Endothelial cell of umbilical vein (primary cell): ENCODE data around the gene PPP2CA. TPM values are rescaled to one million over a fixed set of nuclear protein-coding genes. Genes with fewer than 3 reads are reported as not detected.
A peak's percentile ranks its signal among the peaks of the same experiment; 100 is the strongest.

Experiments used
- BruUV-seq: library from RNA; stranded (reverse); fragments of 400-500 nt; replicated peaks from 2 replicates; lab custom pipeline; 2021; lab: Mats Ljungman, UMichigan
- CTCF ChIA-PET: fragments of 300-600, 350-600 bp; sonication (Branson Sonifier 250); formaldehyde crosslinking; loops from one replicate; lab custom pipeline; 2021; ENCODE audit warnings: antibody characterized with exemption, inconsistent platforms; lab: Charles Lee
- POLR2A ChIA-PET: fragments of 300-600, 350-600 bp; sonication (Branson Sonifier 250); formaldehyde crosslinking; loops from one replicate; lab custom pipeline; 2021; ENCODE audit warnings: antibody characterized with exemption, inconsistent platforms; lab: Charles Lee
- DNase-seq: peaks from one replicate; pipeline ENCODE4 v3.0.0-alpha.2; 2011; ENCODE audit warnings: low read depth, low spot score
- FAIRE-seq: peaks from 2 replicates; lab custom pipeline; 2011; peaks lifted over from hg19 to GRCh38; lab: Jason Lieb, UNC
- H2AFZ ChIP-seq: 2 replicates; pipeline ENCODE4 v1.6.0; 2012; ENCODE audit warnings: low read depth, low read length, control low read depth, inconsistent platforms
- H3K27ac ChIP-seq: 2 replicates; pipeline ENCODE4 v1.5.1; 2011; ENCODE audit warnings: low read depth, mild to moderate bottlenecking, control low read depth, low read length, moderate library complexity; ENCODE audit not compliant: insufficient read depth
- H3K27me3 ChIP-seq, 2 experiments: 2 replicates each; pipeline versions ENCODE4 v1.6.0 to v1.6.1; 2011; ENCODE audit warnings: low read length in 2 of 2, mixed read lengths in 1 of 2; ENCODE audit not compliant: control insufficient read depth in 2 of 2, insufficient read depth in 2 of 2
- H3K36me3 ChIP-seq, 2 experiments: 2 replicates in 1 of 2; 3 replicates in 1 of 2; pipeline ENCODE4 v1.5.1; 2011; ENCODE audit warnings: low read length in 2 of 2, mild to moderate bottlenecking in 1 of 2, moderate library complexity in 1 of 2; ENCODE audit not compliant: control insufficient read depth in 2 of 2, insufficient read depth in 2 of 2; ENCODE audit errors: extremely low read depth in 1 of 2
- H3K4me1 ChIP-seq: 3 replicates; pipeline ENCODE4 v1.5.1; 2011; ENCODE audit warnings: mild to moderate bottlenecking, low read length; ENCODE audit not compliant: control insufficient read depth, insufficient read depth; ENCODE audit errors: extremely low read depth
- H3K4me2 ChIP-seq: 2 replicates; pipeline ENCODE4 v1.6.1; 2011; ENCODE audit warnings: low read length, control low read depth, mixed read lengths; ENCODE audit not compliant: insufficient read depth
- H3K4me3 ChIP-seq, 3 experiments: fragments of 200-600 bp in 1 of 3; sonication (generic), shearing (Covaris generic) in 1 of 3; replicated peaks in 1 of 3; 2 replicates each; pipeline ENCODE4 v1.5.1; 2011 to 2016; ENCODE audit warnings: control low read depth in 3 of 3, low read length in 3 of 3, mild to moderate bottlenecking in 2 of 3, inconsistent platforms in 1 of 3, low read depth in 1 of 3, moderate library complexity in 1 of 3; ENCODE audit not compliant: insufficient read depth in 1 of 3
- H3K79me2 ChIP-seq: 2 replicates; pipeline ENCODE4 v1.6.0; 2012; ENCODE audit warnings: low read length, inconsistent platforms; ENCODE audit not compliant: control insufficient read depth, insufficient read depth
- H3K9ac ChIP-seq: replicated peaks from 2 replicates; pipeline ENCODE3; 2011; ENCODE audit warnings: low read length, control low read depth; ENCODE audit not compliant: insufficient read depth; ENCODE audit errors: extremely low read depth
- H3K9me1 ChIP-seq: replicated peaks from 3 replicates; pipeline ENCODE4 v1.6.0; 2011; ENCODE audit warnings: mild to moderate bottlenecking, low read length; ENCODE audit not compliant: control insufficient read depth, insufficient read depth; ENCODE audit errors: extremely low read depth
- H3K9me3 ChIP-seq: replicated peaks from 2 replicates; pipeline ENCODE4 v1.5.1; 2012; ENCODE audit warnings: low read length, inconsistent platforms; ENCODE audit not compliant: control insufficient read depth, insufficient read depth
- H4K20me1 ChIP-seq: replicated peaks from 2 replicates; pipeline ENCODE3; 2011; ENCODE audit warnings: mild to moderate bottlenecking, low read length; ENCODE audit not compliant: control insufficient read depth, insufficient read depth; ENCODE audit errors: extremely low read depth
- CTCF ChIP-seq, 2 donors: IDR thresholded peaks; 1 replicate in 1 of 2; 2 replicates in 1 of 2; pipeline ENCODE4 v1.5.1; 2011; ENCODE audit warnings: low read length in 2 of 2, mild to moderate bottlenecking in 2 of 2, moderate library complexity in 2 of 2, control low read depth in 1 of 2, inconsistent platforms in 1 of 2, low read depth in 1 of 2; ENCODE audit not compliant: insufficient read depth in 1 of 2; ENCODE audit errors: extremely low read depth in 1 of 2
- EZH2 ChIP-seq: IDR thresholded peaks from 2 replicates; pipeline ENCODE4 v1.6.1; 2012; ENCODE audit warnings: borderline replicate concordance, low read depth, mild to moderate bottlenecking, moderate library complexity, low read length, inconsistent platforms; ENCODE audit not compliant: severe bottlenecking
- FOS ChIP-seq: IDR thresholded peaks from 2 replicates; pipeline ENCODE4 v1.6.1; 2011; ENCODE audit warnings: mild to moderate bottlenecking, low read length, moderate library complexity, borderline replicate concordance; ENCODE audit not compliant: insufficient read depth
- GATA2 ChIP-seq: IDR thresholded peaks from 2 replicates; pipeline ENCODE4 v1.7.0; 2011; ENCODE audit warnings: low read depth, mild to moderate bottlenecking, moderate library complexity, mixed read lengths, low read length; ENCODE audit not compliant: insufficient read length, insufficient read depth
- JUN ChIP-seq: IDR thresholded peaks from 2 replicates; pipeline ENCODE4 v1.6.1; 2011; ENCODE audit warnings: borderline replicate concordance, low read depth; ENCODE audit not compliant: insufficient read length, insufficient read depth
- MAX ChIP-seq: IDR thresholded peaks from 2 replicates; pipeline ENCODE4 v1.6.1; 2011; ENCODE audit not compliant: insufficient read depth, insufficient read length
- MYC ChIP-seq: IDR thresholded peaks from one replicate; pipeline ENCODE4 v1.6.1; 2011; ENCODE audit warnings: mild to moderate bottlenecking, low read depth, low read length
- POLR2A ChIP-seq: IDR thresholded peaks from 2 replicates; pipeline ENCODE4 v1.6.1; 2012; ENCODE audit warnings: low read depth, mild to moderate bottlenecking, control low read depth, low read length
- POLR2AphosphoS5 ChIP-seq: IDR thresholded peaks from 2 replicates; pipeline ENCODE4 v1.6.1; 2012; ENCODE audit warnings: low read depth, mild to moderate bottlenecking, control low read depth, low read length, moderate library complexity; ENCODE audit not compliant: insufficient read depth
- dilution Hi-C: fragments of 300-500 bp; cut with MboI; formaldehyde crosslinking; loops from one replicate; pipeline ENCODE4 v1.15.0; 2019; ENCODE audit warnings: low sequenced_read_pairs; ENCODE audit not compliant: extremely low pct_ligation_motif_present
- intact Hi-C: fragments of 100-400 bp; cut with micrococcal nuclease; formaldehyde crosslinking; loops from one replicate; pipeline ENCODE4 v1.10.0; 2022
- polyA plus RNA-seq, 4 experiments: library from polyadenylated mRNA; depleted of rRNA in 3 of 4; stranded (reverse) in 3 of 4; unstranded in 1 of 4; fragments of >200 nt; gene quantifications; 2 replicates each; pipeline versions ENCODE4 v1.2.1 to v1.2.3, GENCODE V29; 2011 to 2012; ENCODE audit warnings: missing spikeins in 1 of 4
- total RNA-seq: library from RNA; stranded (reverse); gene quantifications from 2 replicates; pipeline ENCODE4 v1.2.3, GENCODE V29; 2021

Gene PPP2CA
- total and polyA plus RNA-seq, 2 donors (not counting 3 experiments of a cell fraction or from before 2014, with no cell fraction given): 107 to 183 TPM

- Histone ChIP-seq H3K9ac (no peak overlapping the region), H3K27me3 (no peaks in the 10 kb centered on the region), H3K4me1 (no peaks in the 10 kb centered on the region), H3K4me2 (no peak overlapping the region), H3K9me3 (no peaks in the 10 kb centered on the region), H2AFZ (no peak overlapping the region), H4K20me1 (no peaks in the 10 kb centered on the region), H3K36me3 (no peaks in the 10 kb centered on the region), H3K4me3 (no peak overlapping the region), H3K79me2 (no peaks in the 10 kb centered on the region), H3K9me1 (no peaks in the 10 kb centered on the region), H3K27ac (no peak overlapping the region)
- CTCF ChIA-PET: interaction anchor here (0.7 to 5.8 kb wide), 20 partner anchors 9 to 394 kb away, joined by 3 to 191 read pairs (median 5); partner anchors contain the start of gene PPP2CA
- peak; percentile 55 for DNase-seq
- peak; percentile 76 to 94 for TF ChIP-seq CTCF (IDR thresholded peaks at IDR 0.05; ENCODE audit: extremely low read depth in 1 of 2, insufficient read depth in 1 of 2, low read depth in 1 of 2, low read length in 2 of 2)
- no peak for TF ChIP-seq MYC
- dilution Hi-C loops (no loop called here), intact Hi-C loops (loop anchor here (1.0 kb wide), 1 partner anchor 105 kb away; no protein-coding TSS in a partner anchor)
- POLR2A ChIA-PET: interaction anchor here (1.8 kb wide), 1 partner anchor 42 kb away, joined by 4 read pairs; the partner anchor contains the start of gene PPP2CA
- peak; percentile 93 for FAIRE-seq
- no TSS peak for BruUV-seq
These were observed 41.4 kb downstream of the PPP2CA start for GRCh38 chr5:134184155-134185135.

- Histone ChIP-seq H3K4me3 (no peak overlapping the region), H3K79me2 (no peaks in the 10 kb centered on the region), H3K27me3 (no peaks in the 10 kb centered on the region), H3K9me1 (no peaks in the 10 kb centered on the region), H4K20me1 (no peaks in the 10 kb centered on the region), H3K9me3 (no peaks in the 10 kb centered on the region), H3K4me2 (no peak overlapping the region), H3K9ac (no peak overlapping the region), H3K27ac (no peak overlapping the region), H2AFZ (no peak overlapping the region), H3K4me1 (no peaks in the 10 kb centered on the region), H3K36me3 (no peaks in the 10 kb centered on the region)
- FAIRE-seq: no peak
- dilution Hi-C loops: no loop called here
- intact Hi-C loops: no loop called here
- BruUV-seq: no TSS peak
- ChIA-PET POLR2A (interaction anchor here (1.8 kb wide), 1 partner anchor 43 kb away, joined by 4 read pairs; the partner anchor contains the start of gene PPP2CA), CTCF (interaction anchor here (0.6 to 5.8 kb wide), 21 partner anchors 8 to 404 kb away, joined by 3 to 191 read pairs (median 5); partner anchors contain the start of gene PPP2CA)
- no peak for TF ChIP-seq POLR2A
- TF ChIP-seq JUN: no peak
- TF ChIP-seq MAX: no peak
- no peak for TF ChIP-seq FOS
- no peak for TF ChIP-seq MYC
- no peak for TF ChIP-seq POLR2AphosphoS5
- TF ChIP-seq EZH2: no peak
- TF ChIP-seq CTCF (IDR thresholded peaks at IDR 0.05; ENCODE audit: extremely low read depth in 1 of 2, insufficient read depth in 1 of 2, low read depth in 1 of 2, low read length in 2 of 2): no peak
- no peak for TF ChIP-seq GATA2
- no peak for DNase-seq
These were observed 42.4 kb downstream of the PPP2CA start for GRCh38 chr5:134183481-134183880.
